Activated CD4-positive, alpha-beta T cell treated with anti-CD3 and anti-CD28 coated beads, Interleukin-2, Interleukin-4, amounts not matched to agents 100 ng/mL and 50 ng/mL, durations not matched to agents 16 hours and 8 hours (primary cell): ENCODE results near the gene PIP5K1A.

Source experiments
- DNase-seq: peaks from one replicate; pipeline ENCODE4 v3.0.0-alpha.2; 2020; ENCODE audit warnings: low spot score

PIP5K1A gene

DNA sequence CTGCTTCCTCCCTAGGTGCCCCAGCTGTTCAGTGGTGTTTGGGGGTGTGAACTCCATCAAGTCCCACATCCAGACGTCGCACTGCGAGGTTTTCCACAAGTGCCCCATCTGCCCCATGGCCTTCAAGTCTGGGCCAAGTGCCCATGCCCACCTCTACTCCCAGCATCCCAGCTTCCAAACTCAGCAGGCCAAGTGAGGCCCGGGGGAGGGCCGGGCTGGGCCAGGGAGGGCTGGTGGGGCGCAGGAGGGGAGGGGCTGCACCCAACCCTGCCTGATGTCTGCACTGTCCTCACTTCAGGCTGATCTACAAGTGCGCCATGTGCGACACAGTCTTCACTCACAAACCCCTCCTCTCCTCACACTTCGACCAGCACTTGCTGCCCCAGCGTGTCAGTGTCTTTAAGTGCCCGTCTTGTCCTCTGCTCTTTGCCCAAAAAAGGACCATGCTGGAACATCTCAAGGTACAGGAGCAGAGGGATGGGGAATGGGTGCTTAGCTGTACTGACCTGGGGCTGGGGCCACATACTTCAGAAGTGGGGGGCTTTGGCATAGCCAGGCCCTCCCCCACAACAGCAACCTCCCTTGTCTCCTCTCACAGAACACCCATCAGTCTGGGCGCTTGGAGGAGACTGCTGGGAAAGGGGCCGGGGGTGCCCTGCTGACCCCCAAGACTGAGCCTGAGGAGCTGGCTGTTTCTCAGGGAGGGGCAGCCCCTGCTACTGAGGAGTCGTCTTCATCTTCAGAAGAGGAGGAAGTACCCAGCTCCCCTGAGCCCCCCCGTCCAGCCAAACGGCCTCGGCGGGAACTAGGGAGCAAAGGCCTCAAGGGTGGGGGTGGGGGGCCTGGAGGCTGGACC is 91.0 kb downstream of the PIP5K1A start:
- no peak for DNase-seq

GRCh38 chr1:151289991-151290708 is 91.8 kb downstream of the PIP5K1A start:
- DNase-seq, result no peak

DNA sequence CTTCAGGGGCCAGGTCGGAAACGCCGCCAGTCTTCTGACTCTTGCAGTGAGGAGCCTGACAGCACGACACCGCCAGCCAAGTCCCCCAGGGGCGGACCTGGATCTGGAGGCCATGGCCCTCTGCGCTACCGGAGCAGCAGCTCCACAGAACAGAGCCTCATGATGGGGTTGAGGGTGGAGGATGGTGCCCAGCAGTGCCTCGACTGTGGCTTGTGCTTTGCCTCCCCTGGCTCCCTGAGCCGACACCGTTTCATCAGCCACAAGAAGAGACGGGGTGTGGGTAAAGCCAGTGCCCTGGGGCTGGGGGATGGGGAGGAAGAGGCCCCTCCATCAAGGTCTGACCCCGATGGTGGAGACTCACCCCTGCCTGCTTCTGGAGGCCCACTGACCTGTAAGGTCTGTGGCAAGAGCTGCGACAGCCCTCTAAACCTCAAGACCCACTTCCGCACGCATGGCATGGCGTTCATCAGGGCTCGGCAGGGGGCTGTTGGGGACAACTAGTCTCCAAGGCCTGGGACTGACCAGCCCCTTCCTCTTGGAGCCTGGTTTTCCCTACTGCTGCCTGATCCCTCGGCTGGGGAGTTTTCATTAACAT is 92.5 kb downstream of the PIP5K1A start:
- no peak for DNase-seq

GRCh38 chr1:151292207-151293030 is 94.1 kb downstream of the PIP5K1A start:
- no peak for DNase-seq

- no peak for DNase-seq
These were observed 94.7 kb downstream of the PIP5K1A start for GRCh38 chr1:151293093-151293492.

DNA sequence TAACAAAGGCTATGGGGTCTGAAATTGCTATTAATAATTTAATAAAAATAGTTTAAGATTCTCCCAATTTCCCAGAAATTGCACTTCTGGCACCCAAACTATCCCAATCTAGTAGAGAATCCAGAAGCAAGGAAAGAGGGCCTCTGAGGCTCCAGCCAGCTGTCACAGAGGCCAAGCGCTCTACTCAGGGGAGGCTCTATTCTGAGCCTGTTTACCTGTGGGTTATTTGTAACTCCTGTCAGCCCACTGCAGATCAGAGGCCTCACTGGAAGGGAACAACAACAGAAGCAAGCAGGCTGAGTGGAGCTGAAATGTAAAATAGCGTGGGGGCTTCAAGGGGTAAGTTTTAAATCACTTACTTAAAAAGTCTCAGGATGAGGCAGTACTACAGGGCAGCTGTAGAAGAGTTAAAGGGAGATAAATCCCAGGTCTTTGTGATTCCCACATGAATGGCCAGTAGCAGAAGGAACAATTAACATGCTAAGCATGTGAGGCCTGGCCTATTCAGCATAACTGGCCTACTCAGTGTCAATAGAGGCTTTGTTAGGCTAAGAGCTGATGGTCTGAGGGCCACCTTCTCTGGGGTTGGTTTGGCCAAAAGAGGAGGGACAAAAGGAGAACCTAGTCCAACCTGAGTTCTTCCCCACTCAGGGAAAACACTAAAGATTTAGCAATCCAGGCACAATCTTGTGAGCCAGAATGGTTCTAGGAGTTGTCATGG is 96.5 kb downstream of the PIP5K1A start:
- no peak for DNase-seq
